Chondrocyte (in vitro differentiated cells): ENCODE data around the gene DAPK3. TPM values are rescaled to one million over a fixed set of nuclear protein-coding genes. Genes with fewer than 3 reads are reported as not detected.

Experiments
- DNase-seq: peaks from one replicate; pipeline ENCODE4 v3.0.0; 2021; ENCODE audit warnings: mixed read lengths, low spot score
- H3K27ac Mint-ChIP-seq: one replicate; pipeline ENCODE4 v1.8.0; 2021; ENCODE audit warnings: mild to moderate bottlenecking, moderate library complexity, mixed read lengths; ENCODE audit not compliant: unreplicated experiment
- H3K27me3 Mint-ChIP-seq: 2 replicates; pipeline ENCODE4 v1.8.0; 2021; ENCODE audit warnings: low read depth, mixed read lengths
- H3K36me3 Mint-ChIP-seq: 2 replicates; pipeline ENCODE4 v1.8.0; 2021; ENCODE audit warnings: low read depth, mixed read lengths
- H3K4me1 Mint-ChIP-seq: 2 replicates; pipeline ENCODE4 v1.8.0; 2021; ENCODE audit warnings: low read depth, mild to moderate bottlenecking, mixed read lengths
- H3K4me3 Mint-ChIP-seq: one replicate; pipeline ENCODE4 v1.8.0; 2021; ENCODE audit warnings: mild to moderate bottlenecking, moderate library complexity, mixed read lengths; ENCODE audit not compliant: unreplicated experiment
- H3K9me3 Mint-ChIP-seq: 2 replicates; pipeline ENCODE4 v1.8.0; 2021; ENCODE audit warnings: low read depth, mixed read lengths
- long read RNA-seq: library from polyadenylated mRNA; stranded (forward); transcript quantifications from one replicate; pipeline ENCODE4 v2.0.0, GENCODE V29; 2021
- total RNA-seq: library from RNA; stranded (reverse); gene quantifications from 3 replicates; pipeline ENCODE4 v1.2.1, GENCODE V29; 2021
- TF ChIP-seq, protein P1 (sequence below): fragments of 200-600 bp; sonication (generic); IDR thresholded peaks from 2 replicates; pipeline ENCODE4 v1.5.0; 2021; ENCODE audit warnings: antibody characterized with exemption, mild to moderate bottlenecking, moderate library complexity

The DAPK3 gene
- total RNA-seq, result 131 to 185 TPM (median 170 TPM) in 3 replicates
- long read RNA-seq, partial matches to known transcripts, result 3 of 29 reads
- long read RNA-seq, other reads (novel, unspliced or antisense), result 23 of 29 reads

DNA sequence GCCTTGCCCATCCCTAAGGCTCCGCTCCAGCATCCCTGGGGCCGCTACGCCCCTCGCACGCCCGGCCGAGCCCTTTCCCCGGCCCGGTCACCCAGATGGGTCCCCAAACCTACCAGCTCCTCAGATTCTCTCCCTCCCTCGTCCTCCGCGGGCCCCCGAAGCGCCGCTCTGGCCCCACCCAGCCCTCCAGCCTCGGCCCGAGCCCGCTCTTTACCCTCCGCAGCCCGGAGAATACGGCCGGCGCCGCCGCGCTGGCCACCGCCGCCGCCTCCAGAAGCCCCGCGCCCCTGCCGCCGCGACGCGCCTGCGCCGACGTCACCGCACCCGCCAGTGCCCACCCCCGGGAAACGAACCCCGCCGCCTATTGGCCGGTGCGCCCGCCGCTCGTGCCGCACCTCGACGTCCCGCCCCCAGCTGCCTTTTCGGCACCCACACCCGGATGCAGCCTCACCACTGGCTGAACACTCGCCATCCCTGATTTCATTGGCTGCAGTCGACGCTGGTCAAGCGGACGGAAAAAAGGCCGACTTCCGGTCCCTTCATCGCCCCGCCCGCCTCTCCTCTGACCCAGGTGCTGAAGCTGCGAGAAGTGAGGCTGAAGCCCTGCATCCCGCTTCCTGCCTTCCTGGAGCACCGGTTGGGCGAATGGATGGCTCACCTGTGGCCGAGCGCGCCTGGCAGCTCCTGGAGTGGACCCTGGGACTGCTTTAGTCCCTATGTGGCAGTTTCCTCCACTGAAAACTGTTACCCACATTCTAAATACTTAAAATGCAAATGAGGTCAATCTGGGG is at the start of gene DAPK3:
Gene DAPK3, minus strand, starts transcription at position 292 of the 791 bp plus-strand sequence. CDS start 1,364 bp downstream, outside the sequence.
- Mint-ChIP-seq H3K36me3 (peaks cover 17% of the 10 kb centered on the region), H3K4me1 (peaks cover 39% of the 10 kb centered on the region), H3K4me3 (peak within 1 kb of the TSS; percentile 88), H3K27ac (peak within 1 kb of the TSS; percentile 96), H3K27me3 (no peaks in the 10 kb centered on the region), H3K9me3 (no peaks in the 10 kb centered on the region)
- TF ChIP-seq, protein P1, sequence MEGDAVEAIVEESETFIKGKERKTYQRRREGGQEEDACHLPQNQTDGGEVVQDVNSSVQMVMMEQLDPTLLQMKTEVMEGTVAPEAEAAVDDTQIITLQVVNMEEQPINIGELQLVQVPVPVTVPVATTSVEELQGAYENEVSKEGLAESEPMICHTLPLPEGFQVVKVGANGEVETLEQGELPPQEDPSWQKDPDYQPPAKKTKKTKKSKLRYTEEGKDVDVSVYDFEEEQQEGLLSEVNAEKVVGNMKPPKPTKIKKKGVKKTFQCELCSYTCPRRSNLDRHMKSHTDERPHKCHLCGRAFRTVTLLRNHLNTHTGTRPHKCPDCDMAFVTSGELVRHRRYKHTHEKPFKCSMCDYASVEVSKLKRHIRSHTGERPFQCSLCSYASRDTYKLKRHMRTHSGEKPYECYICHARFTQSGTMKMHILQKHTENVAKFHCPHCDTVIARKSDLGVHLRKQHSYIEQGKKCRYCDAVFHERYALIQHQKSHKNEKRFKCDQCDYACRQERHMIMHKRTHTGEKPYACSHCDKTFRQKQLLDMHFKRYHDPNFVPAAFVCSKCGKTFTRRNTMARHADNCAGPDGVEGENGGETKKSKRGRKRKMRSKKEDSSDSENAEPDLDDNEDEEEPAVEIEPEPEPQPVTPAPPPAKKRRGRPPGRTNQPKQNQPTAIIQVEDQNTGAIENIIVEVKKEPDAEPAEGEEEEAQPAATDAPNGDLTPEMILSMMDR, result no peak
- DNase-seq, result peak; percentile 98

DNA sequence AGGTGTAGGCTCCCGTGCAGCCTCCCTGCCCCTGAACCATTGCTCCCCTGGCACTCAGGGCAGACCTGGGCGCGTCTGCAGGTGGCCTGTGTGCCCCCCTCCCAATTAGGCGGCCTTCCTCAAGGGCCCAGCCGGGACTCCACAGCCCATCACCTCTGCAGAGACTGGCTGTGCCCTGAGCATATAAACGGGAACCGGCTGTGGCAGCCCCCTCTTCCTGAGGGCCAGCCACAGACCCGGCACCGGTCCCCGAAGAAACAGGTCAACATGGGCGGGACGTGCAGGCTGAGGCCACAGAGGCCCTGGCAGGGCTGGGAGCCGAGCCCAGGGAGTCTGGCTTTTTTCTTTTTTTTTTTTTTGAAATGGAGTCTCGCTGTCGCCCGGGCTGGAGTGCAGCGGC is 48.7 kb upstream of the DAPK3 start:
- Mint-ChIP-seq H3K27ac (no peak overlapping the region), H3K36me3 (peaks cover 7% of the 10 kb centered on the region), H3K4me1 (no peaks in the 10 kb centered on the region), H3K27me3 (no peaks in the 10 kb centered on the region), H3K9me3 (no peaks in the 10 kb centered on the region), H3K4me3 (no peak overlapping the region)
- TF ChIP-seq, protein P1, result no peak
- DNase-seq, result no peak

DNA sequence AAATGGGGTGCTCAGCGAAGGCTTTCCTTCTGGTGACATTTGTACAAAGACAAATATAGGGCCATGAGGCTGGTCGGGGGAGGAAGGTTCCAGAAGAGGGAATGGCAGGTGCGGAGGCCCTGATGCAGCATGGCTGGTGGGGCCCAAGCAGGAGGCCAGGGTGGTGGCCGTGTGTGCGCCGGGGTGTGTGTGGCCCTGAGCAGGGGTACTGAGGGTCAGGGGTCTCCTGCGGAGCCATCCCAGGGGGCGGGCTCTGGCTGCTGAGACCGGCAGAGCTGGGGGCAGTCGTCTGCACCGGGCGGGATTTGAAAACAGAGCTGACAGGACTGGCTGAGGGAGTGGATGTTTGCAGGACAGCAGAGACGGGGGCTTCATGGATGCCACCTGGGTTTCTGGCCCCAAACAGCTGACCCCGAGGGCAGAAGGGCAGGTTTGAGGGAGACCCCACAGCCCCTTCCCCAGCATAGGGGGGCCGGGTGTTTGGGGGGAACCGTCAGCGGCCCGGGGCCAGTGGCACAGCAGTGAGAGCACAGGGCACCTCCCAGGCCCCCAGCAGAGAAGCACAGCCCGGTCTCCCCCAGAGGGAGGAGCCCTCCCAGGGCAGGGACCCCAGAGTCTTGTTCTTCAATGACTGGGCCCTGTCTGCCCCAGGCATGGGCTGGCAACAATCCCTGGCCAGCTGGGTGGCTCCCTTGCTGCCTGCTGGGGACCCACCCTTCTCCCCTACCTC is 48.0 kb upstream of the DAPK3 start:
- DNase-seq, result peak; percentile 83
- TF ChIP-seq, protein P1, result no peak
- H3K36me3 Mint-ChIP-seq, result peaks cover 8% of the 10 kb centered on the region
- no peaks in the 10 kb centered on the region for H3K27me3 Mint-ChIP-seq
- H3K9me3 Mint-ChIP-seq, result no peaks in the 10 kb centered on the region
- H3K27ac Mint-ChIP-seq, result no peak overlapping the region
- no peaks in the 10 kb centered on the region for H3K4me1 Mint-ChIP-seq
- no peak overlapping the region for H3K4me3 Mint-ChIP-seq

DNA sequence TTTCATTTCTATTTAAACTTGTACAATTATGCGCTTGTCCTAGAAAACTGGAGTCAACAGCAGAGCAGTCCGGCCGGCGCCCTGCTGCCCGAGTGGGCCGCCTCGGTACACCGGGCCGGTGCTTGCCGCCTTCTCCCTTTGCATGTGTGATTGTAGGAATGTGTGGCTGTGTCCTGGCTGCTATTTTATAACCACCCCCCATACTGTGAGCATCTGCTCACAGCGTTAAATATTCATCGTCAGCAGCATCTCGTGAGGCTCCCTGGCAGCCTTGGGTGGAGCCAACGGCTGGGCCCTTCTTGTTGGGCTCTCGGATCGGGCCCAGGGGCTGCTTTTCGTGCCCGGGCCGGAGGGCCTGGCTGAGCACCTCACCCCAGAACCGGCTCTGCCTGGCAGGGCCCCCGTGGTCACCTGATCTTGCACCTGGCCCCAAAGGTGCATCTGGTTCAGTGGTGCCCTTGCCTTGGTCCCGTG is 47.3 kb upstream of the DAPK3 start:
- H3K4me3 Mint-ChIP-seq, result no peak overlapping the region
- no peaks in the 10 kb centered on the region for H3K27me3 Mint-ChIP-seq
- peaks cover 8% of the 10 kb centered on the region for H3K36me3 Mint-ChIP-seq
- H3K27ac Mint-ChIP-seq, result no peak overlapping the region
- H3K4me1 Mint-ChIP-seq, result no peaks in the 10 kb centered on the region
- DNase-seq, result no peak
- no peaks in the 10 kb centered on the region for H3K9me3 Mint-ChIP-seq
- TF ChIP-seq, protein P1, result no peak

DNA sequence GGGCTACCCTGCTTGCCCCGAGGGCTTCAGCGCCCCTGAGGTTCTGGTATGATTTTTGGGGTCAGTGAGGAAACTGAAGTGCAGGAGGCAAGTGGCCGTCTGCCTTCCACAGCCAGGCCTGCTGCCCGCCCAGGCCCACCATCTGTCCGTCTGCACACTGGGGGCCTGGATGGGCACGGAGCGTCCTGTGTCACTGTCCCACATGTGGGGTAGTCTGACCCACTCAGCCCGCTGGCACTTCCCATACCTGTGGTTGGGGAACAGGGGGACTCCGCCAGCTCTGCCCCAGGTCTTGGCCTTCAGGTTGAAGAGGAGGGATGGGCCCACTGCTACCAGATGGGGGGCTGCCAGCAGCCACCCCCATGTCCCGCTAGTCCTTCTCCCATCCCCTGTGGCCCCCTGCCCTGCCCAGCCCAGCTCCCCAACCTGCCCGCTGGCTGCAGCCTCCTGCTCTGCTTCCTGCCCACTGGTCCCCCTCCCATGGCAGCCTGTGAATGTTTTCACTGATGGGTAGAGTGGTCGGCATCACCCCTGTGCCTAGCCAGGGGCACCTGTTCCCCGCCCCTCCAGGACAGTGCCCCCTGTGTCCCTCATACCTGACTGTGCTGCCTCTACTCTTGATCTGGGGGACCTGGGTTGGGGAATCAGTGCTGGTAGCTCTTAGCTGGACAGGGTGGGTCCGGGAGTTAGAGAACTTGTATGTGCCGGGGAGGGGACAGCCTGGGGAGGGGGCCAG is 46.2 kb upstream of the DAPK3 start:
- Mint-ChIP-seq H3K9me3 (no peaks in the 10 kb centered on the region), H3K4me1 (no peaks in the 10 kb centered on the region), H3K27me3 (no peaks in the 10 kb centered on the region), H3K27ac (no peak overlapping the region), H3K36me3 (peaks cover 11% of the 10 kb centered on the region), H3K4me3 (no peak overlapping the region)
- TF ChIP-seq, protein P1, result no peak
- peak; percentile 86 for DNase-seq
